ENCODE measurements around the gene CRLF1. TPM values are rescaled to one million over a fixed set of nuclear protein-coding genes. Genes with fewer than 3 reads are reported as not detected.

CRLF1 gene
- total and polyA plus RNA-seq, 2 donors (not counting 1 experiment from before 2014, with no cell fraction given), result not detected

Small RNAs within 50 kb of the gene (small RNA-seq; reads per million reads assigned to genes)
- gene RN7SL155P (ENCODE audit: insufficient read length, low read depth, low replicate concordance), result not detected

Other genes with a start within 250 kb of the CRLF1 start
- gene GDF15, start 220.6 kb downstream of the CRLF1 start, total RNA-seq, result not detected in 2 replicates
- gene GDF15, start 220.6 kb downstream of the CRLF1 start, polyA plus RNA-seq, result 0.17 and 0.19 TPM in 2 replicates
- gene LRRC25, start 209.2 kb downstream of the CRLF1 start, total RNA-seq, result 2.4 and 2.8 TPM in 2 replicates
- 3.3 and 5.7 TPM in 2 replicates for gene LRRC25, start 209.2 kb downstream of the CRLF1 start, polyA plus RNA-seq
- 37.0 and 43.5 TPM in 2 replicates for gene SSBP4, start 187.4 kb downstream of the CRLF1 start, total RNA-seq
- 53.5 and 64.2 TPM in 2 replicates for gene SSBP4, start 187.4 kb downstream of the CRLF1 start, polyA plus RNA-seq
- gene ISYNA1, start 168.7 kb downstream of the CRLF1 start, total RNA-seq, result 17.6 and 22.6 TPM in 2 replicates
- 28.3 and 41.9 TPM in 2 replicates for gene ISYNA1, start 168.7 kb downstream of the CRLF1 start, polyA plus RNA-seq
- gene ELL, start 84.7 kb downstream of the CRLF1 start, total RNA-seq, result 31.4 and 34.0 TPM in 2 replicates
- gene ELL, start 84.7 kb downstream of the CRLF1 start, polyA plus RNA-seq, result 21.2 and 24.4 TPM in 2 replicates
- gene FKBP8, start 63.2 kb downstream of the CRLF1 start, total RNA-seq, result 148 and 150 TPM in 2 replicates
- 138 and 163 TPM in 2 replicates for gene FKBP8, start 63.2 kb downstream of the CRLF1 start, polyA plus RNA-seq
- gene KXD1, start 48.9 kb downstream of the CRLF1 start, total RNA-seq, result 88.5 and 90.0 TPM in 2 replicates
- gene KXD1, start 48.9 kb downstream of the CRLF1 start, polyA plus RNA-seq, result 138 and 166 TPM in 2 replicates
- 1,690 and 1,837 TPM in 2 replicates for gene UBA52, start 34.9 kb downstream of the CRLF1 start, total RNA-seq
- 4,684 and 5,694 TPM in 2 replicates for gene UBA52, start 34.9 kb downstream of the CRLF1 start, polyA plus RNA-seq
- 78.1 and 90.9 TPM in 2 replicates for gene REX1BD, start 18.0 kb downstream of the CRLF1 start, total RNA-seq
- 164 and 180 TPM in 2 replicates for gene REX1BD, start 18.0 kb downstream of the CRLF1 start, polyA plus RNA-seq
- not detected in 2 replicates for gene TMEM59L, start 6.1 kb upstream of the CRLF1 start, total RNA-seq
- not detected in 2 replicates for gene TMEM59L, start 6.1 kb upstream of the CRLF1 start, polyA plus RNA-seq
- 10.0 and 14.6 TPM in 2 replicates for gene KLHL26, start 30.2 kb upstream of the CRLF1 start, total RNA-seq
- gene KLHL26, start 30.2 kb upstream of the CRLF1 start, polyA plus RNA-seq, result 5.0 and 5.9 TPM in 2 replicates
- gene CRTC1, start 76.9 kb upstream of the CRLF1 start, total RNA-seq, result 30.1 and 31.9 TPM in 2 replicates
- gene CRTC1, start 76.9 kb upstream of the CRLF1 start, polyA plus RNA-seq, result 14.3 and 15.9 TPM in 2 replicates
- gene COMP, start 184.5 kb upstream of the CRLF1 start, total RNA-seq, result 0.12 TPM in 1 of 2 replicates, not detected in the other
- 0.48 TPM in 1 of 2 replicates, not detected in the other for gene COMP, start 184.5 kb upstream of the CRLF1 start, polyA plus RNA-seq
- 95.1 and 98.6 TPM in 2 replicates for gene UPF1, start 225.2 kb upstream of the CRLF1 start, total RNA-seq
- gene UPF1, start 225.2 kb upstream of the CRLF1 start, polyA plus RNA-seq, result 51.9 and 75.1 TPM in 2 replicates

Measured in B cell (primary cell).